SK-N-MC (cell line): Measurements from ENCODE around the gene ABL1.

Experiments
- EZH2 ChIP-seq: fragments of 200-600 bp; sonication (generic); IDR thresholded peaks from one replicate; pipeline ENCODE4 v1.6.1; 2017; ENCODE audit warnings: antibody characterized with exemption
- FOXP2 ChIP-seq: optimal IDR thresholded peaks from 2 replicates; pipeline ENCODE3; 2011; ENCODE audit warnings: mild to moderate bottlenecking, moderate library complexity; ENCODE audit not compliant: insufficient read depth; ENCODE audit errors: extremely low read length, control extremely low read depth
- POLR2AphosphoS5 ChIP-seq: IDR thresholded peaks from 2 replicates; pipeline ENCODE4 v1.6.1; 2012; ENCODE audit warnings: mild to moderate bottlenecking, low read depth, low read length, borderline replicate concordance

DNA sequence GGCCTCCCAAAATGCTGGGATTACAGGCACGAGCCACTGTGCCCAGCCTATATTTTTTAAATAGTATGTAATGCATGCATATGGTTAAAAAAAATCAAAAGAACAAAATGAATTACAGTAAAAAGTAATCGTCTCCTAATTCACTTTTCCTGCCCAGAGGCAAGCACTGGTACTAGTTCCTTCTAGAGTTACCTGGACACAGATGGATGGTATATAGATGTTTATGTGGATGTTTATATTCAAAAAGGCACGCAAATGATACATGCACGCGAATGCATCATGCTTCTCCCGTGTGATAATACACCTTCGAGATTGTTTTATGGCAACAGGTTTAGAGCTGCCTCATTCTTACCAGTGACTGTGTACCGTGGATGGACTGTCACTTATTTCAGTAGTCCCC lies 21.4 kb downstream of the ABL1 start:
- TF ChIP-seq POLR2AphosphoS5 (no peak), EZH2 (no peak), FOXP2 (no peak)
